MM.1S (cell line): ENCODE measurements around the gene LDHAL6B.

ENCODE experiments used
- DNase-seq: peaks from one replicate; pipeline ENCODE4 v3.0.0-alpha.2; 2015
- H2AFZ ChIP-seq: fragments of 300-600 bp; sonication (generic); 2 replicates; pipeline ENCODE4 v1.6.0; 2016; ENCODE audit warnings: antibody characterized with exemption, low read length
- H3F3A ChIP-seq: fragments of 300-600 bp; sonication (generic); 2 replicates; pipeline ENCODE4 v1.6.1; 2016; ENCODE audit warnings: mild to moderate bottlenecking, antibody characterized with exemption, low read length, moderate library complexity, mixed read lengths; ENCODE audit not compliant: insufficient read depth
- H3K27ac ChIP-seq: fragments of 300-600 bp; sonication (generic); 2 replicates; pipeline ENCODE4 v1.5.1; 2016; ENCODE audit warnings: mild to moderate bottlenecking, low read length
- H3K27me3 ChIP-seq: fragments of 300-600 bp; sonication (generic); replicated peaks from 2 replicates; pipeline ENCODE4 v1.6.0; 2016; ENCODE audit warnings: low read length; ENCODE audit not compliant: insufficient read depth
- H3K36me3 ChIP-seq: fragments of 300-600 bp; sonication (generic); replicated peaks from 2 replicates; pipeline ENCODE4 v1.6.1; 2016; ENCODE audit warnings: mild to moderate bottlenecking, low read length, mixed read lengths; ENCODE audit not compliant: insufficient read depth
- H3K4me1 ChIP-seq: fragments of 300-600 bp; sonication (generic); 2 replicates; pipeline ENCODE4 v1.6.1; 2016; ENCODE audit warnings: low read length, mixed read lengths
- H3K4me2 ChIP-seq: fragments of 300-600 bp; sonication (generic); 2 replicates; pipeline ENCODE4 v1.6.0; 2016; ENCODE audit warnings: low read depth, low read length
- H3K4me3 ChIP-seq: fragments of 300-600 bp; sonication (generic); 2 replicates; pipeline ENCODE4 v1.5.1; 2016; ENCODE audit warnings: low read length, mixed read lengths
- H3K79me2 ChIP-seq: fragments of 300-600 bp; sonication (generic); 2 replicates; pipeline ENCODE4 v1.6.1; 2016; ENCODE audit warnings: mixed run types, low read length, mixed read lengths
- H3K9ac ChIP-seq: fragments of 300-600 bp; sonication (generic); 2 replicates; pipeline ENCODE4 v1.6.1; 2016; ENCODE audit warnings: low read length, mixed read lengths
- H3K9me2 ChIP-seq: fragments of 300-600 bp; sonication (generic); replicated peaks from 2 replicates; pipeline ENCODE4 v1.6.1; 2016; ENCODE audit warnings: mild to moderate bottlenecking, low read length, mixed read lengths; ENCODE audit not compliant: insufficient read depth
- H3K9me3 ChIP-seq: fragments of 300-600 bp; sonication (generic); replicated peaks from 2 replicates; pipeline ENCODE4 v1.6.1; 2016; ENCODE audit warnings: mild to moderate bottlenecking, low read length, mixed read lengths; ENCODE audit not compliant: insufficient read depth
- H4K20me1 ChIP-seq: fragments of 300-600 bp; sonication (generic); 2 replicates; pipeline ENCODE4 v1.6.1; 2016; ENCODE audit warnings: mild to moderate bottlenecking, low read length, moderate library complexity, mixed read lengths; ENCODE audit not compliant: insufficient read depth
- CTCF ChIP-seq: fragments of 300-600 bp; sonication (generic); IDR thresholded peaks from 2 replicates; pipeline ENCODE4 v1.5.1; 2016; ENCODE audit warnings: antibody characterized with exemption, low read length, mixed read lengths
- EZH2 ChIP-seq: fragments of 300-600 bp; sonication (generic); optimal IDR thresholded peaks from 2 replicates; pipeline ENCODE3; 2017; ENCODE audit warnings: low read depth, mild to moderate bottlenecking, antibody characterized with exemption, low read length, mixed read lengths
- EZH2phosphoT487 ChIP-seq: fragments of 300-600 bp; sonication (generic); IDR thresholded peaks from 2 replicates; pipeline ENCODE4 v1.6.1; 2018; ENCODE audit warnings: antibody characterized with exemption, low read length

Gene LDHAL6B

GRCh38 chr15:59242649-59243048 is 36.0 kb downstream of the LDHAL6B start:
- Histone ChIP-seq H3K79me2 (no peaks in the 10 kb centered on the region), H3K9me3 (no peaks in the 10 kb centered on the region), H3K27me3 (no peaks in the 10 kb centered on the region), H3K4me2 (no peak overlapping the region), H3K9me2 (no peaks in the 10 kb centered on the region), H2AFZ (no peak overlapping the region), H3K4me1 (peaks cover 12% of the 10 kb centered on the region), H3F3A (peaks cover 3% of the 10 kb centered on the region; the same call in 1 of the 2 replicates), H3K4me3 (no peak overlapping the region), H3K36me3 (no peaks in the 10 kb centered on the region), H3K9ac (no peak overlapping the region), H4K20me1 (no peaks in the 10 kb centered on the region), H3K27ac (no peak overlapping the region)
- DNase-seq, result no peak
- TF ChIP-seq EZH2phosphoT487 (no peak), EZH2 (no peak), CTCF (no peak)

GRCh38 chr15:59243622-59244021 is 37.0 kb downstream of the LDHAL6B start:
- no peak overlapping the region for H2AFZ ChIP-seq
- no peak overlapping the region for H3K27ac ChIP-seq
- no peaks in the 10 kb centered on the region for H4K20me1 ChIP-seq
- H3K27me3 ChIP-seq, result no peaks in the 10 kb centered on the region
- no peaks in the 10 kb centered on the region for H3K9me3 ChIP-seq
- no peaks in the 10 kb centered on the region for H3F3A ChIP-seq
- no peak overlapping the region for H3K4me2 ChIP-seq
- TF ChIP-seq EZH2phosphoT487, result no peak
- TF ChIP-seq EZH2, result no peak
- TF ChIP-seq CTCF, result no peak
- no peak for DNase-seq
- H3K9ac ChIP-seq, result no peak overlapping the region
- H3K4me3 ChIP-seq, result no peak overlapping the region
- H3K36me3 ChIP-seq, result no peaks in the 10 kb centered on the region
- H3K9me2 ChIP-seq, result no peaks in the 10 kb centered on the region
- H3K4me1 ChIP-seq, result peaks cover 12% of the 10 kb centered on the region
- H3K79me2 ChIP-seq, result no peaks in the 10 kb centered on the region

- Histone ChIP-seq H3K9ac (no peak overlapping the region), H3K27ac (no peak overlapping the region), H3K4me1 (peaks cover 12% of the 10 kb centered on the region), H4K20me1 (no peaks in the 10 kb centered on the region), H3K9me2 (no peaks in the 10 kb centered on the region), H3K9me3 (no peaks in the 10 kb centered on the region), H2AFZ (no peak overlapping the region), H3K4me3 (no peak overlapping the region), H3K36me3 (no peaks in the 10 kb centered on the region), H3K79me2 (no peaks in the 10 kb centered on the region), H3K4me2 (no peak overlapping the region), H3K27me3 (no peaks in the 10 kb centered on the region), H3F3A (no peaks in the 10 kb centered on the region)
- TF ChIP-seq EZH2phosphoT487, result no peak
- TF ChIP-seq EZH2, result no peak
- no peak for TF ChIP-seq CTCF
- DNase-seq, result no peak
Measured at GRCh38 chr15:59244337-59244736, 37.7 kb downstream of the LDHAL6B start.
